Fibroblast of lung (primary cell): ENCODE measurements around the gene KRT76. TPM values are rescaled to one million over a fixed set of nuclear protein-coding genes. Genes with fewer than 3 reads are reported as not detected.

Experiments
- DNase-seq, 2 donors: peaks; one replicate each; pipeline versions ENCODE4 v3.0.0 to v3.0.0-alpha.2; 2010; ENCODE audit warnings: low read depth in 2 of 2
- H2AFZ ChIP-seq: 2 replicates; pipeline ENCODE4 v1.5.1; 2012; ENCODE audit warnings: low read length, control low read depth, inconsistent platforms
- H3K27ac ChIP-seq: 2 replicates; pipeline ENCODE4 v1.5.1; 2011; ENCODE audit warnings: low read length, control low read depth; ENCODE audit not compliant: insufficient read depth
- H3K27me3 ChIP-seq: 2 replicates; pipeline ENCODE4 v1.5.1; 2011; ENCODE audit warnings: mild to moderate bottlenecking, low read length; ENCODE audit not compliant: control insufficient read depth, insufficient read depth
- H3K36me3 ChIP-seq: 2 replicates; pipeline ENCODE4 v1.5.1; 2011; ENCODE audit warnings: low read length; ENCODE audit not compliant: control insufficient read depth, insufficient read depth
- H3K4me1 ChIP-seq: 2 replicates; pipeline ENCODE4 v1.5.1; 2011; ENCODE audit warnings: low read length; ENCODE audit not compliant: control insufficient read depth, insufficient read depth; ENCODE audit errors: extremely low read depth
- H3K4me2 ChIP-seq: 2 replicates; pipeline ENCODE4 v1.5.1; 2011; ENCODE audit warnings: low read length, control low read depth; ENCODE audit not compliant: insufficient read depth; ENCODE audit errors: extremely low read depth
- H3K4me3 ChIP-seq, 4 experiments: fragments of 200-600 bp in 1 of 4; sonication (generic) in 1 of 4; replicated peaks in 1 of 4; 2 replicates each; pipeline ENCODE4 v1.5.1; 2011 to 2016; ENCODE audit warnings: low read length in 4 of 4, low read depth in 3 of 4, mild to moderate bottlenecking in 3 of 4, control low read depth in 2 of 4, inconsistent platforms in 1 of 4, mixed read lengths in 1 of 4; ENCODE audit not compliant: insufficient read depth in 1 of 4; ENCODE audit errors: control extremely low read depth in 1 of 4
- H3K79me2 ChIP-seq: 2 replicates; pipeline ENCODE4 v1.5.1; 2012; ENCODE audit warnings: mild to moderate bottlenecking, low read length, inconsistent platforms; ENCODE audit not compliant: control insufficient read depth, insufficient read depth
- H3K9ac ChIP-seq: 2 replicates; pipeline ENCODE4 v1.5.1; 2011; ENCODE audit warnings: mild to moderate bottlenecking, low read length, control low read depth; ENCODE audit not compliant: insufficient read depth
- H3K9me3 ChIP-seq: 2 replicates; pipeline ENCODE4 v1.5.1; 2012; ENCODE audit warnings: low read depth, low read length; ENCODE audit not compliant: control insufficient read depth, insufficient read depth
- H4K20me1 ChIP-seq: 2 replicates; pipeline ENCODE4 v1.5.1; 2011; ENCODE audit warnings: low read length; ENCODE audit not compliant: control insufficient read depth, insufficient read depth; ENCODE audit errors: extremely low read depth
- CTCF ChIP-seq, 2 donors: IDR thresholded peaks in 1 of 2; conservative IDR thresholded peaks in 1 of 2; 1 replicate in 1 of 2; 2 replicates in 1 of 2; pipeline ENCODE4 v1.5.1; 2011 to 2012; ENCODE audit warnings: low read length in 2 of 2, control low read depth in 1 of 2, inconsistent platforms in 1 of 2, low read depth in 1 of 2, mild to moderate bottlenecking in 1 of 2
- EZH2 ChIP-seq: IDR thresholded peaks from 2 replicates; pipeline ENCODE4 v1.5.1; 2012; ENCODE audit warnings: low read length, control low read depth, mild to moderate bottlenecking; ENCODE audit errors: missing control alignments
- polyA plus RNA-seq, 2 donors: library from polyadenylated mRNA; depleted of rRNA in 1 of 2; stranded (reverse) in 1 of 2; unstranded in 1 of 2; fragments of >200 nt; gene quantifications; 2 replicates each; pipeline ENCODE4 v1.2.1, GENCODE V29; 2011 to 2012; ENCODE audit warnings: missing spikeins in 1 of 2
- total RNA-seq: library from RNA; depleted of rRNA; stranded (reverse); fragments of >200 nt; gene quantifications from 2 replicates; pipeline ENCODE4 v1.2.1, GENCODE V29; 2014

The KRT76 gene
- total and polyA plus RNA-seq, 2 donors (not counting 1 experiment from before 2014, with no cell fraction given), result not detected

GRCh38 chr12:52788876-52789636 is 11.9 kb upstream of the KRT76 start:
- Histone ChIP-seq H2AFZ (no peak overlapping the region), H3K36me3 (no peaks in the 10 kb centered on the region), H3K27ac (no peak overlapping the region), H3K4me2 (no peak overlapping the region), H3K4me3 (no peak overlapping the region), H3K4me1 (no peaks in the 10 kb centered on the region), H3K9me3 (no peaks in the 10 kb centered on the region), H3K79me2 (no peaks in the 10 kb centered on the region), H3K27me3 (peaks cover 17% of the 10 kb centered on the region), H4K20me1 (no peaks in the 10 kb centered on the region), H3K9ac (no peak overlapping the region)
- no peak for TF ChIP-seq CTCF (conservative IDR thresholded peaks at IDR 0.05 in 1 of 2, IDR thresholded peaks at IDR 0.05 in 1 of 2; ENCODE audit: low read depth in 1 of 2, low read length in 2 of 2)
- no peak for TF ChIP-seq EZH2
- DNase-seq, result no peak

GRCh38 chr12:52788192-52788875 is 11.2 kb upstream of the KRT76 start:
- TF ChIP-seq CTCF (conservative IDR thresholded peaks at IDR 0.05 in 1 of 2, IDR thresholded peaks at IDR 0.05 in 1 of 2; ENCODE audit: low read depth in 1 of 2, low read length in 2 of 2), result no peak
- no peaks in the 10 kb centered on the region for H3K79me2 ChIP-seq
- H3K4me2 ChIP-seq, result no peak overlapping the region
- H3K27ac ChIP-seq, result no peak overlapping the region
- no peak overlapping the region for H3K4me3 ChIP-seq
- no peaks in the 10 kb centered on the region for H3K9me3 ChIP-seq
- H3K4me1 ChIP-seq, result no peaks in the 10 kb centered on the region
- H2AFZ ChIP-seq, result no peak overlapping the region
- H4K20me1 ChIP-seq, result no peaks in the 10 kb centered on the region
- DNase-seq, result no peak
- no peak overlapping the region for H3K9ac ChIP-seq
- H3K36me3 ChIP-seq, result no peaks in the 10 kb centered on the region
- peaks cover 17% of the 10 kb centered on the region for H3K27me3 ChIP-seq

GRCh38 chr12:52787324-52788191 is 10.4 kb upstream of the KRT76 start:
- no peak overlapping the region for H3K4me2 ChIP-seq
- no peaks in the 10 kb centered on the region for H4K20me1 ChIP-seq
- H3K79me2 ChIP-seq, result no peaks in the 10 kb centered on the region
- H3K4me1 ChIP-seq, result no peaks in the 10 kb centered on the region
- H3K9me3 ChIP-seq, result no peaks in the 10 kb centered on the region
- no peak overlapping the region for H2AFZ ChIP-seq
- no peak overlapping the region for H3K9ac ChIP-seq
- no peaks in the 10 kb centered on the region for H3K36me3 ChIP-seq
- H3K27ac ChIP-seq, result no peak overlapping the region
- no peak for DNase-seq
- peaks cover 17% of the 10 kb centered on the region for H3K27me3 ChIP-seq
- no peak overlapping the region for H3K4me3 ChIP-seq
- TF ChIP-seq CTCF (conservative IDR thresholded peaks at IDR 0.05 in 1 of 2, IDR thresholded peaks at IDR 0.05 in 1 of 2; ENCODE audit: low read depth in 1 of 2, low read length in 2 of 2) (no peak), EZH2 (no peak)
